ENCODE measurements around the gene TNFAIP8L2.

Gene TNFAIP8L2

GRCh38 chr1:151124763-151125403, 31.6 kb upstream of the TNFAIP8L2 start:
- Histone ChIP-seq H3K9ac (ENCODE audit: low read length) (no peak overlapping the region), H2BK120ac (ENCODE audit: low read depth, low read length) (no peak overlapping the region), H3K4me1 (ENCODE audit: control insufficient read depth, insufficient read depth, low read depth, low read length) (no peaks in the 10 kb centered on the region), H2AK5ac (ENCODE audit: low read length, severe bottlenecking) (no peak overlapping the region), H4K91ac (ENCODE audit: low read length) (no peak overlapping the region), H3K4ac (ENCODE audit: low read depth in 1 of 2, low read length in 2 of 2) (no peak overlapping the region), H3K23ac (ENCODE audit: low read length in 2 of 2) (no peak overlapping the region), H3K18ac (ENCODE audit: low read depth in 1 of 2, low read length in 2 of 2) (no peak overlapping the region), H2BK12ac (ENCODE audit: low read length in 2 of 2) (no peak overlapping the region), H3K9me3 (ENCODE audit: control insufficient read depth, low read length) (no peaks in the 10 kb centered on the region), H3K4me2 (ENCODE audit: low read length, poor library complexity, severe bottlenecking) (no peak overlapping the region), H2AFZ (ENCODE audit: low read depth, low read length) (no peak overlapping the region), H3K14ac (ENCODE audit: low read length in 2 of 2) (no peak overlapping the region), H4K8ac (ENCODE audit: low read length) (no peak overlapping the region), H2BK5ac (ENCODE audit: low read depth, low read length, poor library complexity, severe bottlenecking) (no peak overlapping the region), H3K4me3 (ENCODE audit: insufficient read depth in 1 of 2, low read depth in 1 of 2, low read length in 2 of 2) (no peak overlapping the region), H3K27ac (ENCODE audit: low read length, poor library complexity, severe bottlenecking) (no peak overlapping the region), H3K27me3 (ENCODE audit: control insufficient read depth in 1 of 2, insufficient read depth in 1 of 2, low read length in 2 of 2) (peaks cover 0 to 4% of the 10 kb centered on the region in 2 experiments), H3K79me1 (replicated peaks; ENCODE audit: low read length, poor library complexity, severe bottlenecking) (no peaks in the 10 kb centered on the region), H3K36me3 (ENCODE audit: control insufficient read depth in 1 of 2, insufficient read depth in 2 of 2, low read depth in 1 of 2, low read length in 2 of 2) (peaks cover 0 to 9% of the 10 kb centered on the region in 2 experiments), H2BK15ac (ENCODE audit: low read depth, poor library complexity, severe bottlenecking) (no peak overlapping the region)
- WGBS = 100% methylated on average over 2 of the region's 5 CpGs
- no peak for DNase-seq

GRCh38 chr1:151128800-151129199, 27.6 kb upstream of the TNFAIP8L2 start:
- Histone ChIP-seq H3K14ac (ENCODE audit: low read length in 2 of 2) (no peak overlapping the region), H2BK5ac (ENCODE audit: low read depth, low read length, poor library complexity, severe bottlenecking) (no peak overlapping the region), H3K4ac (ENCODE audit: low read depth in 1 of 2, low read length in 2 of 2) (no peak overlapping the region), H3K36me3 (ENCODE audit: control insufficient read depth in 1 of 2, insufficient read depth in 2 of 2, low read depth in 1 of 2, low read length in 2 of 2) (peaks cover 9 to 20% of the 10 kb centered on the region in 2 experiments), H3K4me1 (ENCODE audit: control insufficient read depth, insufficient read depth, low read depth, low read length) (peaks cover 7% of the 10 kb centered on the region), H2AFZ (ENCODE audit: low read depth, low read length) (no peak overlapping the region), H2BK12ac (ENCODE audit: low read length in 2 of 2) (no peak overlapping the region), H2AK5ac (ENCODE audit: low read length, severe bottlenecking) (no peak overlapping the region), H3K27me3 (ENCODE audit: control insufficient read depth in 1 of 2, insufficient read depth in 1 of 2, low read length in 2 of 2) (peaks cover 0 to 25% of the 10 kb centered on the region in 2 experiments), H3K79me1 (replicated peaks; ENCODE audit: low read length, poor library complexity, severe bottlenecking) (no peaks in the 10 kb centered on the region), H3K23ac (ENCODE audit: low read length in 2 of 2) (no peak overlapping the region), H3K18ac (ENCODE audit: low read depth in 1 of 2, low read length in 2 of 2) (no peak overlapping the region), H3K27ac (ENCODE audit: low read length, poor library complexity, severe bottlenecking) (no peak overlapping the region), H3K9me3 (ENCODE audit: control insufficient read depth, low read length) (no peaks in the 10 kb centered on the region), H2BK120ac (ENCODE audit: low read depth, low read length) (no peak overlapping the region), H4K8ac (ENCODE audit: low read length) (no peak overlapping the region), H3K9ac (ENCODE audit: low read length) (no peak overlapping the region), H3K4me2 (ENCODE audit: low read length, poor library complexity, severe bottlenecking) (no peak overlapping the region), H2BK15ac (ENCODE audit: low read depth, poor library complexity, severe bottlenecking) (no peak overlapping the region), H3K4me3 (ENCODE audit: insufficient read depth in 1 of 2, low read depth in 1 of 2, low read length in 2 of 2) (no peak overlapping the region), H4K91ac (ENCODE audit: low read length) (no peak overlapping the region)
- 66% methylated on average over 6 of the region's 6 CpGs for WGBS
- no peak for DNase-seq

GRCh38 chr1:151130987-151131586, 25.4 kb upstream of the TNFAIP8L2 start:
- Histone ChIP-seq H3K9ac (ENCODE audit: low read length) (peak overlapping the region; percentile 57), H4K91ac (ENCODE audit: low read length) (no peak overlapping the region), H2BK12ac (ENCODE audit: low read length in 2 of 2) (no peak overlapping the region), H3K36me3 (ENCODE audit: control insufficient read depth in 1 of 2, insufficient read depth in 2 of 2, low read depth in 1 of 2, low read length in 2 of 2) (peaks cover 7 to 41% of the 10 kb centered on the region in 2 experiments), H2BK15ac (ENCODE audit: low read depth, poor library complexity, severe bottlenecking) (no peak overlapping the region), H3K18ac (ENCODE audit: low read depth in 1 of 2, low read length in 2 of 2) (peak overlapping the region in 1 of 2 experiments; percentile 50), H3K27me3 (ENCODE audit: control insufficient read depth in 1 of 2, insufficient read depth in 1 of 2, low read length in 2 of 2) (peaks cover 0 to 25% of the 10 kb centered on the region in 2 experiments), H3K4ac (ENCODE audit: low read depth in 1 of 2, low read length in 2 of 2) (no peak overlapping the region), H2AK5ac (ENCODE audit: low read length, severe bottlenecking) (no peak overlapping the region), H3K14ac (ENCODE audit: low read length in 2 of 2) (no peak overlapping the region), H3K9me3 (ENCODE audit: control insufficient read depth, low read length) (no peaks in the 10 kb centered on the region), H4K8ac (ENCODE audit: low read length) (peak overlapping the region; percentile 64), H2AFZ (ENCODE audit: low read depth, low read length) (peak overlapping the region; percentile 89), H3K4me1 (ENCODE audit: control insufficient read depth, insufficient read depth, low read depth, low read length) (peaks cover 7% of the 10 kb centered on the region), H3K4me3 (ENCODE audit: insufficient read depth in 1 of 2, low read depth in 1 of 2, low read length in 2 of 2) (peak overlapping the region in 1 of 2 experiments; percentile 67), H3K4me2 (ENCODE audit: low read length, poor library complexity, severe bottlenecking) (no peak overlapping the region), H2BK5ac (ENCODE audit: low read depth, low read length, poor library complexity, severe bottlenecking) (no peak overlapping the region), H3K23ac (ENCODE audit: low read length in 2 of 2) (peak overlapping the region in 1 of 2 experiments; percentile 6), H3K79me1 (replicated peaks; ENCODE audit: low read length, poor library complexity, severe bottlenecking) (no peaks in the 10 kb centered on the region), H3K27ac (ENCODE audit: low read length, poor library complexity, severe bottlenecking) (no peak overlapping the region), H2BK120ac (ENCODE audit: low read depth, low read length) (no peak overlapping the region)
- WGBS = 14% methylated on average over 45 of the region's 45 CpGs
- DNase-seq = peak; percentile 79

GRCh38 chr1:151131701-151132334, 24.6 kb upstream of the TNFAIP8L2 start:
- Histone ChIP-seq H2BK120ac (ENCODE audit: low read depth, low read length) (no peak overlapping the region), H3K9me3 (ENCODE audit: control insufficient read depth, low read length) (no peaks in the 10 kb centered on the region), H3K4ac (ENCODE audit: low read depth in 1 of 2, low read length in 2 of 2) (peak overlapping the region in 1 of 2 experiments; percentile 50), H3K4me1 (ENCODE audit: control insufficient read depth, insufficient read depth, low read depth, low read length) (peaks cover 7% of the 10 kb centered on the region), H2AK5ac (ENCODE audit: low read length, severe bottlenecking) (no peak overlapping the region), H3K4me3 (ENCODE audit: insufficient read depth in 1 of 2, low read depth in 1 of 2, low read length in 2 of 2) (peak overlapping the region in 1 of 2 experiments; percentile 67), H3K36me3 (ENCODE audit: control insufficient read depth in 1 of 2, insufficient read depth in 2 of 2, low read depth in 1 of 2, low read length in 2 of 2) (peaks cover 6 to 48% of the 10 kb centered on the region in 2 experiments), H4K91ac (ENCODE audit: low read length) (no peak overlapping the region), H2BK5ac (ENCODE audit: low read depth, low read length, poor library complexity, severe bottlenecking) (no peak overlapping the region), H2BK12ac (ENCODE audit: low read length in 2 of 2) (no peak overlapping the region), H3K14ac (ENCODE audit: low read length in 2 of 2) (no peak overlapping the region), H2BK15ac (ENCODE audit: low read depth, poor library complexity, severe bottlenecking) (peak overlapping the region; percentile 57), H2AFZ (ENCODE audit: low read depth, low read length) (peak overlapping the region; percentile 81), H3K23ac (ENCODE audit: low read length in 2 of 2) (peak overlapping the region in 1 of 2 experiments; percentile 36), H3K9ac (ENCODE audit: low read length) (peak overlapping the region; percentile 57), H3K27me3 (ENCODE audit: control insufficient read depth in 1 of 2, insufficient read depth in 1 of 2, low read length in 2 of 2) (peaks cover 0 to 25% of the 10 kb centered on the region in 2 experiments), H3K4me2 (ENCODE audit: low read length, poor library complexity, severe bottlenecking) (no peak overlapping the region), H3K79me1 (replicated peaks; ENCODE audit: low read length, poor library complexity, severe bottlenecking) (no peaks in the 10 kb centered on the region), H3K27ac (ENCODE audit: low read length, poor library complexity, severe bottlenecking) (no peak overlapping the region), H4K8ac (ENCODE audit: low read length) (peak overlapping the region; percentile 38), H3K18ac (ENCODE audit: low read depth in 1 of 2, low read length in 2 of 2) (peak overlapping the region; percentile 57 to 71)
- WGBS = 18% methylated on average over 39 of the region's 39 CpGs
- peak; percentile 44 for DNase-seq

Data from mesenchymal stem cell (in vitro differentiated cells and primary cell).